Measurements from ENCODE around the gene BOLA2B.
"Not testable (repeated sequence)": the region's sequence is repeated elsewhere in the genome, so short reads cannot be mapped to it uniquely, and the experiment has no call there.

GRCh38 chr16:30193098-30193497 is 368 bp downstream of the BOLA2B start:
- not testable (repeated sequence) for TF ChIP-seq POLR2A (IDR thresholded peaks at IDR 0.05; ENCODE audit: low read depth, low read length); POLR2AphosphoS5 (IDR thresholded peaks at IDR 0.05; ENCODE audit: low read depth, low read length); TAF1 (IDR thresholded peaks at IDR 0.05; ENCODE audit: low read depth, low read length); PAX5 (IDR thresholded peaks at IDR 0.05; ENCODE audit: insufficient read depth, low read length, severe bottlenecking); POU2F2 (IDR thresholded peaks at IDR 0.05; ENCODE audit: low read depth, low read length); SPI1 (IDR thresholded peaks at IDR 0.05; ENCODE audit: low read depth, low read length)

All from GM12891 (cell line).